GM19025 (cell line): ENCODE data around the gene GJA10.

Source experiments
- ATAC-seq: cut with Tn5 transposase; IDR thresholded peaks from one replicate; pipeline ENCODE4 v1.9.1; 2021; ENCODE audit warnings: mild to moderate bottlenecking, low read depth, moderate library complexity; ENCODE audit not compliant: unreplicated experiment

GJA10 gene

DNA sequence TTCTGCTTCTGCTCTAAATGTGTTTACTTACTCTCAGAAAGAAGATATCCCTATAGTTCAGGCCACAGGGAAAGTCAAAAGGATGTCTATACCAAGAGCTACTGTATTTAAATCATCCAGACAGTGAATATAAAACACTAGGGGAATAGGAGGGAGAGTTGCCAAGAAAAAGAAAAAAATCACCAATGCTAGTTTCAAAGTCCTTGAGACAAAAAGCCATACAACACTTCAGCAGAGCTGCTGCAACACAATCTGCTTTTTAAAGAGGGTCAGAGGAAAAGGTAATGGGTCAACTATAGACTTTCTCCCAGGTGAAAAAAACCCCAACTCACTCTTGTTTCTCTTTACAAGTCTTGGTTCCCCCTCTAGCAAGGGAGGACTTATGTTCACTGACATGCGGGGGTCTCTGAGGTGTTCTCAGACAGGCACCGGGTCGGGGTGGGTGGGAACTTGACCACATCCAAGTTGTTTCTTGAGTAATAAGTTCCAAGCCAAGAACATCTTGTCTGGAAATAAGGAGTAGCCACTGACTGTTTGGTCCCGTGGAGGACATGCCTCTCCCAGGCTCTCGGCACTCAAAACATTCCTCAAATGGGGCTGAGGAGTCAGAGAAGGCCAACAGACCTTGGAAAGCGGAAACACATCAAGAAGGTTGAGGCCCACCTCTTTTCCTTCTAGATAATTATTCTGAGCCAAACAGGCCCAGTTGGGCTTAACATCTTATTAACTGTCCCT is 47.7 kb downstream of the GJA10 start:
- ATAC-seq = no peak

DNA sequence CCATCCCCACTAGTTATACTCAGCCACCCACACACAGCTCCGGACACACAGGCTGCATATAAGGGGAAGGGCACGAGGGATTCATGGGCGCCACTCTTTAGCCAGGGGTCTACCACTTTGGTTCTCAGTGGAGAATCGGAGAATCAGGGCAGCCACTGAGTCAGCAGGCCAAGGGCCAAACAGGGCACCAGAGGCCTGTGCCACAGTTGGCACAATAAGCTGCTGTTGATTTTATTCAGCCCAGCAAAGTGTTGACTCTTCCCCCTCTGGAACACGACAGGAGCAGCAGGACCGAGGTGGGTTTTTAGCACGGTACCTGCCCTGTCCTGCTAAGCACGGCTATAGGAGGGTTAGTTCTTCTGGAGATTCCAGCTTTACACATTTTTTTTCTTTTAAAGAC is 48.3 kb downstream of the GJA10 start:
- ATAC-seq = no peak

DNA sequence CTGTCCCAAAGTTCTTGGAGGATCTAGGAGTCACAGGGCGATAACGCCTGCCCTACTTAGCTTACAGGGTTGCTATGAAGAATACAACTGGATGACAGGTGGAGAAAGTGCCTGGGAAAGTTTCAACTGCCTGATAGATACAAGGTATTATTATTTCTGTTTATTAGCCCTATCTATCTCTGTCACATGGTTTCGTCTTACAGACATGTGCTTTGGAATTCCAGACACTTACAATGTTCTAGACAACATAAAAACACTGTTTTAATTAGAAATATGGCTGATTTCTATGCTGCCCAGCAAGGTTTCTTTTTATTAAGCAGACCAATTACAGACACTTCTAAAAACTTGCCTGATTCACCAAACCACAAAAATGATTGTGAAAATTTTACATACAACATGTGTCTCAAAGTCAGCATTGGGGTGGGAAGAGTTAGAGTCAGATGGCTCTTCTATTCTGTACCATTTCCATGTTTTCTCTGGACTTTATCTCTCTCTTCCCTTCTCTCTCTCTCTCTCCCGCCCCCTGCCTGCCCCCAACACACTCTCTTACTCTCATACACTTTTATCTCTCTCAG is 50.0 kb downstream of the GJA10 start:
- no peak for ATAC-seq

DNA sequence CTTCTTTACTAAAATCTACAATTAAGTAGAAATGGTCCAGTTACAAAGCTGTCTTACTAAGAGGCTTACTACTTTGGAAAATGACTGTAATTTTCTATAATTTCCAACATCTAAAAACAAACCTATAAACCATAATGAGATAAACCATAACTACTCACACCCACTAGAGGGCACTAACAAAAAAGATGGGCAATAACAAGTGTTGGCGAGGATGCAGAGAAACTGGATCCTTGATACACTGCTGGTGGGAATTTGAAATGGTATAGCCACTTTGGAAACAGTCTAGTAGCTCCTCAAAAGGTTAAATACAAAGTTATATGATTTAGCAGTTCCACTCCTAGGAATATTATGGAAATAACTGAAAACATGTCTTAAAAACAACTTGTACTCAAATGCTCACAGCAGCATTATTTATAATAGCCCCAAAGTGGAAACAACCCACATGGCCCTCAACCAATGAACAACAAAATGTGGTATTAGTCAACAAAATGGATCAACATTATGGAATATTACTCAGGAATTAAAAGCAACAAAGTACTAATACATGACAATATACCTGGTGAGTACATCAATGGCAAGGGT is 50.6 kb downstream of the GJA10 start:
- ATAC-seq = no peak
